GM19035 (cell line): ENCODE results near the gene SPPL2B.
"Not testable (repeated sequence)": the region's sequence is repeated elsewhere in the genome, so short reads cannot be mapped to it uniquely, and the experiment has no call there.

Experiments used
- ATAC-seq: cut with Tn5 transposase; IDR thresholded peaks from one replicate; pipeline ENCODE4 v1.9.1; 2021; ENCODE audit not compliant: unreplicated experiment

The SPPL2B gene

DNA sequence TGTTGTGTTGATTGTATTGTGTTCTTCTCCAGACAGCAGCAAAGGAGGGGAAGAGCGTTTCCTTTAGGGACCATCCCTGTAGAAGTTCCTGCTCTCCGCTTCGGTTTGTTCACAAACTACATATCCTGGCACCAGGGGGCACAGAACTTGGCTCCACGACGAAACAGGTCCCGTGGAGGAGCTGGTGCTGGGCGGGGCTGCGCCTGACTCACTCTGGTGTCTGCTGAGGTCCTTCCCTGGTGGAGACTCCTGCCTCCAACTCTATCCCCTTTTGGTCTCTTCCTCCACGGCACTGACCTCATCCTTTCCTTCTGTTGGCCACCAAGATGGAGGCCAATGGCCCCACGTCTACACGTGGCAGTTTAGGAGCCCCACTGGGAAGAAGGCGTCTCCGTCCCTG is 46.3 kb downstream of the SPPL2B start:
- ATAC-seq = no peak

- no peak for ATAC-seq
These were observed 47.1 kb downstream of the SPPL2B start for GRCh38 chr19:2375353-2376121.

DNA sequence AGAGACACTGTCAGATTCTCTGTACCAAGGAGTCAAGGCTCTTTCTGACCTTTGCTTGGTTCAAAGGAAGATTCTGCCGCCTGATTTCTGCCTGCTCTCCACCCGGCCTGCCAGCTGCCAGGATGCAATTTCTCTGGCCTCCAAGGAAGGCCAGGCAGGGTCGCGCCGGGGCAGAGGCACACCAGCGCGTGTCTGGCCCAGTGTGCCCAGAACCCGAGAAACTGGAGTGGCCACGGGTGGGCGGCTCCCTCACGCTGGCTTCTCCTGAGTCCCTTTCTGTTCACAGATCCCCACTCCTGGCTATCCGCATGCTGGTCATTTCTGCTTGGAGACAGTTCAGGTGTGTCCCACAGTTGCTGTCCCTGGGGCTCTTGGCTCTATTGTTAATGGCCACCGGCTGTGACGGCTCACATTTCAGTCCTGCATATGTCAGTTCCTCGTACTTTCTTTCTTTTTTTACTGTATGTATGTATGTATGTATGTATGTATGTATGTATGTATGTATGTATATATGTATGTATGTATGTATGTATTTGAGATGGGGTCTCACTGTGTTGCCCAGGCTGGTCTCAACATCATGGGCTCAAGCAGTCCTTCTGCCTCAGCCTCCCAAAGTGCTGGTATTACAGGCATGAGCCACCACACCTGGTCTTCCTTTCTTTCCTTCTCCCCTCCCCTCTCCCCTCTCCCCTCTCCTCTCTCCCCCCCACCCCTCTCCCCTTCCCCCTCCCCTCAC is 48.5 kb downstream of the SPPL2B start:
- ATAC-seq = no peak

- no peak for ATAC-seq
These were observed 52.1 kb downstream of the SPPL2B start for GRCh38 chr19:2380567-2380966.

GRCh38 chr19:2381148-2381820 is 52.8 kb downstream of the SPPL2B start:
- no peak for ATAC-seq

- ATAC-seq = no peak
These were observed 54.2 kb downstream of the SPPL2B start for GRCh38 chr19:2382530-2383222.

GRCh38 chr19:2385053-2385721 is 56.7 kb downstream of the SPPL2B start:
- no peak for ATAC-seq

DNA sequence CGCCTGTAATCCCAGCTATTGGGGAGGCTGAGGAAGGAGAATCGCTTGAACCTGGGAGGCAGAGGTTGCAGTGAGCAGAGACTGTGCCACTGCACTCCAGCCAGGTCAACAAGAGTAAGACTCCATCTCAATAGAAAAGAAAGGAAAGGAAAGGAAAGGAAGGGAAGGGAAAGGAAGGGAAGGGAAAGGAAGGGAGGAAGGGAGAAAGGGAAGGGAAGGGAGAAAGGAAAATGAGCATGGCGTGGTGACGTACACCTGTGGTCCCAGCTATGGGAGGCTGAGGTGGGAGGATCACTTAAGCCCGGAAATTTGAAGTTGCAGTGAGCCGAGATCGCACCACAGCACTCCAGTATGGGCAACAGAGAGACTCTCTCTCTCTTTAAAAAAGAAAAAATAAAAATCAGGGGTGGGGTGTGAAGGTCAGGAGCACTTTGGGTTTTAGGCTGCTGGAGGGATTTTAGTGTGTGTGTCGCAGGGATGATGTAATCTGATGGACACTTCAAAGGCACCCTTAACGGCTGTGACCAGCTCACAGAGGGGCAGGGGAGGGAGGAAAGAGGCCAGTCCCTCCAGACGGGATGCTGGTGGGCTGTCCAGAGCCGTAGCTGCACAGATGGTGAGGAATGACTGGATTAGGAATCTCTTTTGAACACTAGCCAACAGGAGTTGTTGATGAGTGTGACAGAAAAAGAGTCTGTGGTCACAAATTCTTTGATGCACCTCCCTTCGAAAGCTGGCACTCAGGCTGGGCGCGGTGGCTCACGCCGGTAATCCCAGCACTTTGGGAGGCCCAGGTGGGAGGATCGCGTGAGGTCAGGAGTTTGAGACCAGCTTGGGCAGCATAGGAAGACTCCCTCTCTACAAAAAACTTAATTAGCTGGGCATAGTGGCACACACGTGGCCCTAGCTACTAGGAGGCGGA is 59.1 kb downstream of the SPPL2B start:
- no peak for ATAC-seq

GRCh38 chr19:2389594-2389993 is 61.1 kb downstream of the SPPL2B start:
- no peak for ATAC-seq

- ATAC-seq = no peak
These were observed 62.7 kb downstream of the SPPL2B start for GRCh38 chr19:2391118-2391725.

- ATAC-seq = no peak
These were observed 63.9 kb downstream of the SPPL2B start for GRCh38 chr19:2392366-2392765.

GRCh38 chr19:2392899-2393298 is 64.4 kb downstream of the SPPL2B start:
- ATAC-seq = not testable (repeated sequence)

DNA sequence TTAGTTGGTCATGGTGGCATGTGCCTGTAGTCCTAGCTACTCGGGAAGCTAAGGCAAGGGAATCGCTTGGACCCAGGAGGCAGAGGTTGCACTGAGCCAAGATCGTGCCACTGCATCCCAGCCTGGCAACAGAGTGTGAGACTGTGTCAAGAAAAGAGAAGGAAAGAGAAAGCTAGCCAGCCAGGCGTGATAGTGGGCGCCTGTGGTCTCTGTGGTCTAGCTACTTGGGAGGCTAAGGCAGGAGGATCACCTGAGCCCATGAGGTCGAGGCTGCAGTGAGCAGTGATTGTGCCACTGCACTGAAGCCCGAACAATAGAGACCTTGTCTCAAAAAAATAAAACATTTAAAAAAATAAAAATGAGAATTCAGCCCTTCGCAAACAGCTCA is 65.6 kb downstream of the SPPL2B start:
- ATAC-seq = no peak

- ATAC-seq = peak; percentile 47
These were observed 66.2 kb downstream of the SPPL2B start for GRCh38 chr19:2394442-2395292.

GRCh38 chr19:2395293-2395829 is 66.9 kb downstream of the SPPL2B start:
- ATAC-seq = not testable (repeated sequence)

- not testable (repeated sequence) for ATAC-seq
These were observed 68.7 kb downstream of the SPPL2B start for GRCh38 chr19:2397173-2397572.

GRCh38 chr19:2398735-2399305 is 70.3 kb downstream of the SPPL2B start:
- no peak for ATAC-seq

- ATAC-seq = no peak
These were observed 71.1 kb downstream of the SPPL2B start for GRCh38 chr19:2399582-2399981.
